ENCODE results near the gene ATP2B3.

The ATP2B3 gene

GRCh38 chrX:153510383-153510782, 7.1 kb upstream of the ATP2B3 start:
- no peak for DNase-seq (ENCODE audit: low read depth)

DNA sequence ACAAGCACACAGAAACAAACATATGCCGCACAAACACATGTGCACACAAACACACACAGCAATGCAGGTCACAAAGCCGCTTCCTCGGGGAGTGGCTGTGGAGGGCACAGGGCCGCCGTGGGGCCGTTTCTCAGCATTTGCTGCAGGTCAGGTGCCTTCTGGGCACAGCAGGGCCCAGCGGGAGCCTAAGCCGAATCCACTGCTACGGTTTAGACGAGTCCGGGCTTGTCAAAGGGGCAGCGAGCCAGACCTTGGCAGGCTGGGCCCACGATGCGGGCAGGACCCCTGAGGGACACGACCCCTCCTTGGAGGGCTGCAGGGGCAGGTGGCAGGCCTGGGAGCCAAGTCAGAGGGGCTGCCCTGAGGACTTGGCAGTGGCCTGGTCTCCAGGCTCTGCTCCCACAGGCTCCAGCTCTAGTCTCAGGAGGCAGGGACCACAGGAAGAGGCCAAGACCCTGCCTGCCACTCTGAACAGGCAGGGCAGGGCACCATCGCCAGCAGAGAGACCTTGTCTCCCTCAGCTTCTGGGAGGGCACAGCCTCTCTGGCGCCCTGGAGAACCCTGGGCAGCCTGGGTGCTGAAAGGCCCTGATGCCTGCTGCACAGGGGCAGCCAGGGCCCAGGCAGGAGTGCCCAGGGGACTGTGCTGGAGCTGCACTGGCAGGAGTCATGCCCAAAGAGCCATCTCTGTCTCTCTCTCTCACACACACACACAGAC, 5.5 kb upstream of the ATP2B3 start:
- no peak for DNase-seq (ENCODE audit: low read depth)

DNA sequence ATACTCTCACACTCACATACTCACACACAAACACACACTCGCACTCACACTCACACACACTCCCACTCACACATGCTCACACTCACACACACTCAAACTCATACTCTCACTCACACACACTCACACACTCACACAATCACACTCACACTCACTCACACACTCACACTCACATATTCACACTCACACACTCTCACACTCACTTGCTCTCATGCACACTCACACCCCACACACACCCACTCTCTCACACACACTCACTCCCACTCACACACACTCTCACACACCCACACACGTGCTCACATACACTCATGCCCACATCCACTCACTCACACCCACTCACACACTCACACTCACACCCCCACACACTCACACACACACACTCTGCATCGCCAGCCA, 4.9 kb upstream of the ATP2B3 start:
- no peak for DNase-seq (ENCODE audit: low read depth)

- DNase-seq (ENCODE audit: low read depth), result no peak
Measured at GRCh38 chrX:153513265-153513664, 4.2 kb upstream of the ATP2B3 start.

GRCh38 chrX:153514259-153514658, 3.2 kb upstream of the ATP2B3 start:
- no peak for DNase-seq (ENCODE audit: low read depth)

DNA sequence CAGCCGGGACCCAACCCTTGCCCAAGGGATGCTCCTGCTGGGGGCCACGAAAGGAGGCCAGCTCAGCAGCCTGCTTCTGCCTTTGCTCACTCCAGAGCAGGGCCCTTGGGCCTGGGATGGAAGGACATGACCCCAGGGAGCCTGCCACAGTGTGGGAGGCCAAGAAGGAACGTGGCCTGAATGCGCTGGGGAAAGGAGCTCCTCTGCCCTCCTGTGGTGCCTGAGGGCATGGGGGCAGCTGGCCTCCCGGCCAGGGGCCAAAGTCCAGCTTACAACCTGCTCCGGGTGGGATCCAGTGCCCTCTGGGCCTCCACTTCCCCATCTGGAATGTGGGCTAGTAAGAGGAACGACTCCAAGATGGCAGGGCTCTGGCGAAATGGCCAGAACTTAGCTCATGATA, 2.0 kb upstream of the ATP2B3 start:
- no peak for DNase-seq (ENCODE audit: low read depth)

- no peak for DNase-seq (ENCODE audit: low read depth)
Measured at GRCh38 chrX:153516073-153516472, 1.4 kb upstream of the ATP2B3 start.

DNA sequence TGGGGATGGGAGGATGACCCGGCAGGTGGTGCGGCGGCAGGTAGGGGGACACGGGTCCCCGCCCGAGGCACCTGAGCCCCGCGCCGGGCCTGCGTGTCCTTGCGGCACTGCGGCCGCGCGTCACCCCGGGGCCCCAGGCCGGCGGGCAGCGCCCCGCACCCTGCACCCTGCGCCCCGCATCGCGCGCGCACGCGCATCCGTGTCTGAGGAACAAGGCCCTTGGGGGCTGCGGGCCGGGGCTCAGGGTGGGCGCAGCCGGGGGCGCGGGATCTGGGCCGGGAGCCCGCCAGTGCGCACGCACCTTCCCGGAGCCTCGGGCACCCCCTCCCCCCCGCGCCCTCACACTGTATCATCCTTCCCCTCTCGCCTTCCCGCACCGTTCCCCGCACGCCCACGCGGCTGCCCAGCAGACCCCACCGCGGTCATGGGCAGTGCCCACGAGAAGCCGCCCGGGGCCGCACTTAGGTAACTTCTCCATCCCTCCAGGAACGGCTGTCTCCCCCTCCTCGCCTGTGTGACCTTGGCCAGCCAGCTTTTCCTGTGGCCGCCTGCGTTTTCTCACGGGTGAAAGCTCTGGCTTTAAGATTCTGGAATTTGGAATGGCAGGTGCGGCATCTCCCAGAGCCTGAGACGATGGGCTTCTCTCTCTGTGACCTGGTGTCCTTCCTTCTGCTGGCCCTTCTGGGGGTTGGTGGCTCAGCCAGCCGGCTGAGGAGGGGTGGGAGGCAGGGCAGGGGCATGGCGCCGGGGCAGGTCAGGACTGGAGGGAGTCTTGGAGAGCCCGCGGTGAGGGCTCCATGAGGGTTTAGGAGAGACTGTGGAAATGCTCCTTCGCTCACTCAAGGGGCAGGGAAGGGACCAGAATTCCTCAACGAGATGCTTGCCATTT, 748 bp downstream of the ATP2B3 start:
- DNase-seq (ENCODE audit: low read depth), result no peak

DNA sequence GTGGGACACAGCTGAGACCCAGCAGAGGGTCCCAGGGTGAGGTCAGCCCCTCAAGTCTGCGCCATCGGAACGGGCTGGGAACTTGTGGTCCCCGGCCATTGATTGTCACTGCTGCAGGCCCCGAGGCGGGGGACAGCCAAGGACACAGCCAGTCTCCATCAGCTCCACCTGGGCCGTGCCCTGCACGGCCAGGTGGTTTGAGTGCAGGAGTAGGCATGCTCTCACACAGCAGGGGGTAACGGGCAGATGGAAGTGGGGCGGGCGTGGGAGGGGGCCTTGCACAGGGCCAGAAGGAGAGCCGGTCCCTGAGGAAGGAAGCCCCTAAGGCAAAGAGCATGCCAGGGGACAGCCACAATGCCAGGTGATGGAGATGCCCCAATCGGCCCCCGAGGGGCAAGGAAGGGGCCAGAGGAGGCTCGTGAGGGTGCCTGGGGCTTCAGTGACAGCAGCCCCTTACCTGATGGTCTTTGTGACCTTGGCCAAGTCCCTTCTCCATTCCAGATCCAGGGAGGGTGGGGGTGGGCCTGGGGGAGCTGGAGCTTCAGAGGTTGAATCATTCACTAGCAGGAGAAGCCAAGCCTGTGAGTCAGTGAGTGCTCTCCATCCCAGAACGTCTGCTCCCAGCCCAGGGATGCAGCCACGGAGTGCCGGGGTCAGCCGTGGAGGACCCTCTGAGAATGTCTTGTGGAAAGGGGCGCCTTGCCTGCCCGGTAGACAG, 2.3 kb downstream of the ATP2B3 start:
- no peak for DNase-seq (ENCODE audit: low read depth)

GRCh38 chrX:153520287-153520917, 3.0 kb downstream of the ATP2B3 start:
- no peak for DNase-seq (ENCODE audit: low read depth)

GRCh38 chrX:153521034-153521433, 3.6 kb downstream of the ATP2B3 start:
- no peak for DNase-seq (ENCODE audit: low read depth)

- DNase-seq (ENCODE audit: low read depth), result no peak
Measured at GRCh38 chrX:153522259-153522658, 4.8 kb downstream of the ATP2B3 start.

DNA sequence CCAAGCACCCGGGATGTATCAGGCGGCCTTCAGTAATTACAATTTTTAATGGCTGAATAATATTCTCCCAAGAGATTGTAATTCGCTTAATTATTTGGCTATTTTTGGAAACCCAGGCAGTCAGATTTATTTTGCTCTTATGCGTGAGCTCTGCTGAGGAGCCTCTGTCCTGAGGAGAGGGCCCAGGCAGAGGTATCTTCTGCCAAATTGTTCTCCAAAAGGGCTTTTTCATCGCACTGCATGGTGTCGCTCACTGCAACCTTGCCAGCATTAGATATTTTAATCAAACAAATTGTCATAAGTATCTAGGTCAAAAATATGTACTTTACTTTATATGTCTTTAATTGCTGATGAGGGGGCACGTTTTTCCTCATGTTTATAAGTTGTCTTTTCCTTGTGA, 5.8 kb downstream of the ATP2B3 start:
- DNase-seq (ENCODE audit: low read depth), result no peak

DNA sequence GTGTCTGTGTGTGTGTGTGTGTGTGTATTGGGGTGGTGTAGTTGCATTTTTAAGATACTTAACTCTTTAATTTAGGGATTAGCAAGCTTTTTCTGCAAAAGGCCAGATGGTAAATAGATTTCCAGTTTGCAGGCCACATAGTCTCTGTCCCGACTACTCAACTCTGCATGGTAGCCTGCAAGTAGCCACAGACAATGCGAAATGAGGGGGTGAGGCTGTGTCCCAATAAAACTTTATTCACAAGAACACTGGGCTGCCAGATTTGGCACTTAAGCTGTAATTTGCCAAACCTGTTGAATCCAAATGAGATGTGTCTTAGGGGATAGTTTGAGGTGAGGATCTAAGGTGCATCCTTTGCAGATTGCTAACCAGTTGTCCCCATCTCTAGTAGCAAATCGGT, 6.8 kb downstream of the ATP2B3 start:
- DNase-seq (ENCODE audit: low read depth), result no peak

- DNase-seq (ENCODE audit: low read depth), result no peak
Measured at GRCh38 chrX:153525451-153525850, 8.0 kb downstream of the ATP2B3 start.

GRCh38 chrX:153526042-153526441, 8.6 kb downstream of the ATP2B3 start:
- no peak for DNase-seq (ENCODE audit: low read depth)

GRCh38 chrX:153526801-153527200, 9.4 kb downstream of the ATP2B3 start:
- DNase-seq (ENCODE audit: low read depth), result no peak

DNA sequence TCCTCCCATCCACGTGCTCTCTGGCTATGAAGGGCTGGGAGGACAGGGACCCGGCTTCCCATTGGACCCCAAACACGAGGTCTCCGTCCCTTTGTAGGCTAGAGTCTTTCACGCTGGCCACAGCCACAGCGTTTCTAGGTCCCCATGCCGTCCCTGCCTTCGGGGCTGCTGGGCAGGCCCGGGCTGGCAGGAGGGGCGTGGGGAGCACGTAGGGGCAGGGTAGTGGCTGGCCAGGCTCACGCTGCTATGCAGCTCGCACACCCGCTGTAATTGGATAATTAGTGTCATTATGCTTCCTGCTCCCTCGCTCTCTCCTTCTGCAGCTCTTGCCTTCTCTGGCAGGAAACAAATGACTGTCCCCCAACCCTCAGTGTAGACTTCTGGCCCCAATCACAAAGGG, 9.8 kb downstream of the ATP2B3 start:
- no peak for DNase-seq (ENCODE audit: low read depth)

DNA sequence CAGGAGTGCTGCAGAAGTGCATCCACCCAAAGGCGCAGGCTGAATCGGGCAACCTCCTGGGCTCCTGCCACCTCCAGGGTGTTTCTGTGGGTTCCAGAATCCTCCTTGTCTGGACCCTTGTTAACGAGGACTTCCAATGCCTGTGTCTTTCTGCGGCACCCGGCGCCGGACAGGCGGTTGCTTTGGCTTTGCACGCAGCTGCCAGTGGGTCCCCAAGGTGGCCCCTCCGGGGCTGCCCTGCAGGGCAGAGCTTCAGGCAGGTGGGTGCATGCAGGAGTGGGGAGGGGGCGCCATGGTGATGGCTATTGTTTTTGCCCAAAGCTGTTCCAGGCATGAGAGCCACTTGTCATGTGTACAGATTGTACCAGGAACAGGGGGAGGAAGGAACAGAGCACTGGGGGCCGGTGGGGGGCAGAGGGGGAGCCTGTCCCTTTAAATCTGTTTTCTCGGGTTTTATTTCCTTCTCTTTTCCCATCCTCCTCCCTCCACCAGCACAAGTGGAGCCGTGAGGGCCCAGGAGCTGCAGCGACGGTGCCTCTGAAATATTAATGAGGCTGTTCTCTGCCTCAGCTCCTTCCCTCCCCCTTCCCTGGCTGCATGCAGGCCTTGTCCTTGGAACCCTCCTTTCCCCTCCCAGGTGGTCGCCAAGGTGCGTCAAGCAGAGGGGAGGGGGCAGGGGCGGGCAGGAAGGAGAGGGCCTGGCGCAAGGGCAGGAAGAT, 13.1 kb downstream of the ATP2B3 start:
- no peak for DNase-seq (ENCODE audit: low read depth)

DNA sequence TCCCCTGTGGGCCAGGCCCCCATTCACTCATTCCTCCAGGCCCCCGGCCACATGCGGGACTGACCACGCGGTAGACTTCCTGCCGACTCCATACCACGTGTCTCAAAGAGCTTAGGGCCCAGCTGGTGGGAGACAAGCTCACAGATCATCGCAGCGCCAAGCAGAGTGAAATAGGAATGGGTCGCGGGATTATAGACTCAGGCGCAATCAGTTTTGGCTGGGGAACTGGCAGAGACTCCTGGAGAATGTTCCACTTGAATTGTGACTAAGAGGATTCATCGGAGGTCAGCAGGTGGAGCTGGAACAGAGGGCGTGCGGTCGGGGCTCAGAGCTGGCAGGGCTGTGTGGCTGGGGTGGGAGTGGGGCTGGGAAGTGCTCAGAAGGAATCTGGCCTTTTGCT, 15.6 kb downstream of the ATP2B3 start:
- no peak for DNase-seq (ENCODE audit: low read depth)

- no peak for DNase-seq (ENCODE audit: low read depth)
Measured at GRCh38 chrX:153537080-153537479, 19.6 kb downstream of the ATP2B3 start.
